Fibroblast of skin of left biceps (primary cell): Measurements from ENCODE around the gene NACC2.

Source experiments
- DNase-seq, 2 experiments: peaks; one replicate each; pipeline ENCODE4 v3.0.0-alpha.2; 2013; ENCODE audit warnings: low read depth in 2 of 2

The NACC2 gene

GRCh38 chr9:136095070-136096058 is at the start of gene NACC2:
Gene NACC2 (minus strand): TSS chr9:136095289. CDS start chr9:136050521, 44,768 bp downstream.
- no peak for DNase-seq

GRCh38 chr9:136144450-136144849 is 49.4 kb upstream of the NACC2 start:
- no peak for DNase-seq

GRCh38 chr9:136143215-136144001 is 48.3 kb upstream of the NACC2 start:
- DNase-seq, result no peak

- no peak for DNase-seq
These were observed 47.7 kb upstream of the NACC2 start for GRCh38 chr9:136142859-136143214.

GRCh38 chr9:136142414-136142796 is 47.3 kb upstream of the NACC2 start:
- DNase-seq, result no peak

- DNase-seq, result no peak
These were observed 46.8 kb upstream of the NACC2 start for GRCh38 chr9:136141682-136142413.

GRCh38 chr9:136140966-136141365 is 45.9 kb upstream of the NACC2 start:
- no peak for DNase-seq

GRCh38 chr9:136140046-136140445 is 45.0 kb upstream of the NACC2 start:
- DNase-seq, result no peak

GRCh38 chr9:136138566-136138965 is 43.5 kb upstream of the NACC2 start:
- DNase-seq, result no peak

GRCh38 chr9:136137321-136138265 is 42.5 kb upstream of the NACC2 start:
- no peak for DNase-seq

GRCh38 chr9:136136127-136136925 is 41.2 kb upstream of the NACC2 start:
- no peak for DNase-seq

- no peak for DNase-seq
These were observed 40.4 kb upstream of the NACC2 start for GRCh38 chr9:136135326-136136126.

GRCh38 chr9:136133959-136134484 is 38.9 kb upstream of the NACC2 start:
- DNase-seq, result no peak

- DNase-seq, result no peak
These were observed 38.3 kb upstream of the NACC2 start for GRCh38 chr9:136133191-136133958.

GRCh38 chr9:136132512-136133050 is 37.5 kb upstream of the NACC2 start:
- no peak for DNase-seq

GRCh38 chr9:136131629-136132511 is 36.8 kb upstream of the NACC2 start:
- DNase-seq, result no peak

- no peak for DNase-seq
These were observed 34.1 kb upstream of the NACC2 start for GRCh38 chr9:136129176-136129575.
